Sigmoid colon (tissue), 4 donors: Measurements from ENCODE around the gene ABCG4.

ENCODE experiments used
- CTCF ChIP-seq, 4 experiments: fragments of 450-650 bp in 3 of 4; fragments of 200-600 bp in 1 of 4; IDR thresholded peaks; one replicate each; pipeline ENCODE4 v1.5.1; 2016 to 2019; ENCODE audit warnings: antibody characterized with exemption in 4 of 4, mild to moderate bottlenecking in 3 of 4, moderate library complexity in 2 of 4
- EP300 ChIP-seq, 4 donors: sonication (generic); formaldehyde crosslinking; IDR thresholded peaks; one replicate each; pipeline ENCODE4 v1.6.1; 2017; ENCODE audit warnings: antibody characterized with exemption in 4 of 4

GRCh38 chr11:119204066-119204465 lies 55.2 kb downstream of the ABCG4 start:
- TF ChIP-seq CTCF (IDR thresholded peaks at IDR 0.05) (no peak), EP300 (IDR thresholded peaks at IDR 0.05) (no peak)
